Activated T-helper 2 cell treated with anti-CD3 and anti-CD28 coated beads, Interferon-gamma antibody, Interleukin-2, Interleukin-4, amounts not matched to agents 10 μg/mL and 5 μg/mL and 100 μg/mL, durations not matched to agents 14 hours and 24 hours and 36 hours (primary cell): ENCODE results near the gene TMEM231. TPM values are rescaled to one million over a fixed set of nuclear protein-coding genes. Genes with fewer than 3 reads are reported as not detected.
"Not testable (repeated sequence)": the region's sequence is repeated elsewhere in the genome, so short reads cannot be mapped to it uniquely, and the experiment has no call there.

ENCODE experiments used
- DNase-seq: peaks from one replicate; pipeline ENCODE4 v3.0.0; 2021; ENCODE audit warnings: low spot score
- H3K27ac Mint-ChIP-seq: one replicate; pipeline ENCODE4 v1.8.0; 2021; ENCODE audit warnings: mixed read lengths
- H3K27me3 Mint-ChIP-seq: one replicate; pipeline ENCODE4 v1.8.0; 2021; ENCODE audit warnings: low read depth, mixed read lengths
- H3K36me3 Mint-ChIP-seq: one replicate; pipeline ENCODE4 v1.8.0; 2021; ENCODE audit warnings: low read depth, mixed read lengths
- H3K4me1 Mint-ChIP-seq: one replicate; pipeline ENCODE4 v1.8.0; 2021; ENCODE audit warnings: low read depth, mixed read lengths
- H3K4me3 Mint-ChIP-seq: one replicate; pipeline ENCODE4 v1.8.0; 2021; ENCODE audit warnings: low read depth, mild to moderate bottlenecking, moderate library complexity, mixed read lengths
- H3K9me3 Mint-ChIP-seq: one replicate; pipeline ENCODE4 v1.8.0; 2021; ENCODE audit warnings: mixed read lengths
- intact Hi-C: fragments of 100-400 bp; cut with micrococcal nuclease; formaldehyde crosslinking; loops from one replicate; pipeline ENCODE4 v1.15.1; 2023
- total RNA-seq: library from RNA; stranded (reverse); gene quantifications from 2 replicates; pipeline ENCODE4 v1.2.3, GENCODE V29; 2022

TMEM231 gene
- total RNA-seq = 2.7 and 3.4 TPM in 2 replicates

- intact Hi-C loops = loop anchor here (1.0 to 2.0 kb wide), 3 partner anchors 10 to 67 kb away; partner anchors contain the start of genes ADAT1 and GABARAPL2
- peak within 1 kb of the TSS; percentile 86 for H3K27ac Mint-ChIP-seq
- H3K4me3 Mint-ChIP-seq = peak within 1 kb of the TSS; percentile 90
- no peaks in the 10 kb centered on the region for H3K9me3 Mint-ChIP-seq
- H3K4me1 Mint-ChIP-seq = peaks cover 7% of the 10 kb centered on the region
- DNase-seq = peak; percentile 94
- H3K36me3 Mint-ChIP-seq = no peaks in the 10 kb centered on the region
- H3K27me3 Mint-ChIP-seq = peaks cover 26% of the 10 kb centered on the region
Measured at GRCh38 chr16:75555707-75556430, at the start of gene TMEM231. Gene TMEM231 (minus strand): TSS chr16:75556252. CDS start chr16:75556209, 43 bp downstream.

DNA sequence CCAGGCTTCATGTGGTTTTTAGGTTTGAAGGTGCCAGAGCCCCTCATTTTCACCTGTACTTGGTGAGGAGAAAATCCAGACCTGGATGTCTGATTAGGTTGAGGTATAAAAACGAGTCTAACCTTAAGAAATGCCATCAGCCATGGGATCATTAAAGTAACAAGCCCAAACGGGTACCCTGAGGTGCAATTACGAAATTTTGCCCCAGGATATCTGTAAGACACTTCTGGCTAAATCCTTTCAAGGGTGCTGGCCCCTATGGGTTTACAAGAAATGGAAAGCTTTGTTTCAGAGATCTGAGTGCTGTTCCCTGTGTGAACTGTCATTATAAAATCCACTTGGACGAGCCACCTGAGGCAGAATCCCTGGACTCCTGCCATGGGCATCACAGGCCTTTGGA lies 47.2 kb upstream of the TMEM231 start:
- peaks cover 68% of the 10 kb centered on the region for H3K36me3 Mint-ChIP-seq

DNA sequence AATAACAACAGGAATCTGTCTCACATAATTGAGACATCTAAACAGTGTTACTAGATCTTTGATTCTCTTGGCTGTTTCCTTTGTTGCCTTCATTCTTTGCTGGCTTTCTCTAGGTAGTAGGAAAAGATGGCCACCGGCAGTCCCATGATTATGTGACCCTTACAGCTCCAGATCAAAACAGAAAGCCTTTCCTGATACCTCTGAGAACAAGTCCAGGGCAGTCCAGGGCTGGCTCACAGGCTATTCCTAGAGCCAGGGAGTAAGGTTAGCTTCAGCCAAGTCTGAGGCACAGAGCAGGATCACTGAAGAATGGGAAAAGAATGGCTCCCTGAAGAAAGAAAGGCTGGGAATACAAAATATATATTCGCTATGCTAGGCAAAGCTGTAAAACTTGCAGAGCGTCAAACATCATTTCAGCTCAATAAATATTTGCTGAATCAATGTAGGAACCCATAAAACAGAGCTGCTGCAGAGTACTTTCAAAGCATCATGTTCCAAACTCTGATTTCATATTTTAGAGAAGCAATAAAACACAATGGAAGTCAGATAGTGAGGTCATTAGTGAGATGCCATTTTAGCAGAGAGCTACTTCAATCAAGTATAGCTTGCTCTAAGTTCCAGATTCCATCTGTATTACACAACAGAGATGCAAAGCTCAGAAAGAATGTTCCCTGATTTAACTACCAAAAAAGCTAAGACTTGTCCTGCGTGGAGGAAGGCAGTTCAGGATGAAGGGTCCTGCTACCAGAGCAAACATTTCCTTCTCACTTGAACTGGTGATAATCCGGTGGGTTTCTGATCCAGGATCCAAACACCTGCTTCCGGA lies 43.6 kb upstream of the TMEM231 start:
- peaks cover 63% of the 10 kb centered on the region for H3K36me3 Mint-ChIP-seq
- H3K4me3 Mint-ChIP-seq = no peak overlapping the region
- no peak overlapping the region for H3K27ac Mint-ChIP-seq
- intact Hi-C loops = no loop called here
- peaks cover 4% of the 10 kb centered on the region for H3K4me1 Mint-ChIP-seq
- H3K9me3 Mint-ChIP-seq = peaks cover 20% of the 10 kb centered on the region
- DNase-seq = no peak
- no peaks in the 10 kb centered on the region for H3K27me3 Mint-ChIP-seq

More for the DNA sequence above, 47.2 kb upstream of the TMEM231 start:
- no peaks in the 10 kb centered on the region for H3K27me3 Mint-ChIP-seq
- H3K27ac Mint-ChIP-seq = no peak overlapping the region
- H3K4me1 Mint-ChIP-seq = peaks cover 2% of the 10 kb centered on the region
- peaks cover 14% of the 10 kb centered on the region for H3K9me3 Mint-ChIP-seq
- intact Hi-C loops = no loop called here
- no peak for DNase-seq
- H3K4me3 Mint-ChIP-seq = no peak overlapping the region

GRCh38 chr16:75593825-75594820 lies 38.1 kb upstream of the TMEM231 start:
- H3K27ac Mint-ChIP-seq = peak overlapping the region; percentile 32
- intact Hi-C loops = no loop called here
- no peak for DNase-seq
- H3K36me3 Mint-ChIP-seq = peaks cover 22% of the 10 kb centered on the region
- no peaks in the 10 kb centered on the region for H3K27me3 Mint-ChIP-seq
- H3K4me1 Mint-ChIP-seq = peaks cover 8% of the 10 kb centered on the region
- H3K4me3 Mint-ChIP-seq = no peak overlapping the region
- H3K9me3 Mint-ChIP-seq = peaks cover 7% of the 10 kb centered on the region

DNA sequence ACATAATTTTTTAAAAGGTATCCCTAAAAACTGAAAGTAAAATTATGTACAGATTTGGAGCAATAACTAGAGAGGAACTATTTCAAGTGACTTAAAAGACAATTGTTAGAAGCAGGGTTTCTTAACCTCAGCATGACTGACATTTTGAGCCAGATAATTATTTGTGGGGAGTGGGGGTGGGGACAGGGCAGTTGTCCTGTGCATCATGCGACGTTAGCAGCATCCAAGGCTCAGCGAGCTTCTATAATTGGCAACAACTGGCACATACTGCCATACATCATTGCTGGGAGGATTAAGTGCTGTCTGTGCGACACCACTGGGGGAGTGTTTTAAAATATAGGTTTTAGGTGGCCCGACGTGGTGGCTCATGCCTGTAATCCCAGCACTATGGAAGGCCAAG lies 37.3 kb upstream of the TMEM231 start:
- peaks cover 8% of the 10 kb centered on the region for H3K4me1 Mint-ChIP-seq
- peaks cover 7% of the 10 kb centered on the region for H3K9me3 Mint-ChIP-seq
- H3K4me3 Mint-ChIP-seq = no peak overlapping the region
- no peak for DNase-seq
- H3K27me3 Mint-ChIP-seq = no peaks in the 10 kb centered on the region
- peaks cover 21% of the 10 kb centered on the region for H3K36me3 Mint-ChIP-seq
- intact Hi-C loops = no loop called here
- no peak overlapping the region for H3K27ac Mint-ChIP-seq

DNA sequence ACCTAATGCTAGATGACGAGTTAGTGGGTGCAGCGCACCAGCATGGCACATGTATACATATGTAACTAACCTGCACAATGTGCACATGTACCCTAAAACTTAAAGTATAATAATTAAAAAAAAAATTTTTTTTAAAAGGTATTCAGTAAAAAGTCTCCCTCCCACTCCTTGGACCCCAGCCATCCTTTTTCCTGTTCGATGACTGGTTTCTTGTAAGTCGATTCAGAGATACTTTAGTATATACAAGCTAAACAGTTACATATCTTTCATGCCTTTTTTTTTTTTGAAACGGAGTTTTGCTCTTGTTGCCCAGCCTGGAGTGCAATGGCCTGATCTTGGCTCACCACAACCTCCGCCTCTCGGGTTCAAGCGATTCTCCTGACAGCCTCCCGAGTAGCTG lies 35.9 kb upstream of the TMEM231 start:
- H3K27me3 Mint-ChIP-seq, H3K4me1 Mint-ChIP-seq, H3K4me3 Mint-ChIP-seq, H3K27ac Mint-ChIP-seq, intact Hi-C loops, DNase-seq, H3K9me3 Mint-ChIP-seq: not testable (repeated sequence)
- peaks cover 10% of the 10 kb centered on the region for H3K36me3 Mint-ChIP-seq

DNA sequence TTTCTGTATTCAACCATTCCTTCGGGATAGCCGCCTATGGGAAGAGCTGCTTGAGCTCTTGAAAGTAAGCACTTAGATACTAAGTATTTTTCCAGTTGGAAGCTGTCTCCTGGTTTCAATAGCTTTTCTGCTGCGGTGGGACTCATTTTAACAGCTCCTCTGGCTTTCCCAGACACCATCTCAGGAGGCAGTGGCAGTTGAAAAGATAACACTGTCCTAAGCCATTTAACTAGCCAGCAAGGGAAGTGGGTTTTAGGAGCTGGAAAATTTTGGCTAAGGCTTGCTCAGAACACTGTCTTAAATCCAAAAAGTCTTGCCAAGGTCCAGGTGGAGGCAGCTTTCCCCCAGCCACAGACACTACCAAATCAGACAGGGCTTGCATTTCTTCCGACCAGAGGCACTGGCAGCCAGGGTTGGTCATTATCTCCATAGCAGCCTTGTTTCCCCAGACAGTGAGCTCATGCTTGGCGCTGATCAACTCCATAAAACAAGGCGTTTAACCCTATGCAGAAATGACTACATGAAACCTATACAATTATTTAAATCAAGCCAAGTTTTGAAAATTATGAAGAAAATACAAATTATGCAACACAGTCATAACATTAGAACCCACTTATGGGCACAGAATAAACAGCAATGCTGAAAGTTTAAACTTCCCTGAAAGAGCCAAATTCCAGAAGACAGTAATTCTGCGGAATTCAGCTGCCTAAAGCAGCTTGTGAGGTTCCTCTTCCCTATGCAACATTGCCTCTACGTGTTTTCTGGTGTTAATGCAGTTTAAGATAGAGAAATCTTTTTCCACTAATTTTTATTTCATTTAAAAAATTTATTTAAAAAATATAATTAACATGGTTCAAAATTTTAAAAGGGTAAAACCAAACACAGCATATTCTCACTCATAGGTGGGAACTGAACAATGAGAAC lies 35.1 kb upstream of the TMEM231 start:
- Mint-ChIP-seq H3K9me3 (no peaks in the 10 kb centered on the region), H3K27ac (no peak overlapping the region), H3K27me3 (no peaks in the 10 kb centered on the region), H3K4me3 (no peak overlapping the region), H3K4me1 (peaks cover 8% of the 10 kb centered on the region), H3K36me3 (peaks cover 7% of the 10 kb centered on the region)
- intact Hi-C loops = no loop called here
- no peak for DNase-seq

DNA sequence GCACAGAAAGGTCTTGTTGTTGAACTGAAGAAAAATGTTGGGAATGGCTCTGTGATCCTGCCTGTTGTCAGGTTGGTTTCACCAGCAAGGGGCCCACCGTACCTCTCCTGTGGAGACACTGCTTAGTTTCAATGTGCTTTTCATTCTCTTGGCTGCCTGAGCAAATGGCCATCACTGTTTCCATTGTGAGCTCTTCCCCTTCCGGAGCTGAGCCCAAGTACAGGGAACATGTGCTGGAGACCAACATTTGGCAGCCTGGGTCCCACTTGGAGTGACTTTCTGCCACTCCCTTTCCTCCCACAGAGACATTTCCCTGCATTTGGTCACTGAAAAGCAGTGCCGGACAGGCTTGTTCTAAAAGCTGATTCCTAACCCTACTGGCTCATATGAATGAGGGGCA lies 33.3 kb upstream of the TMEM231 start:
- Mint-ChIP-seq H3K27me3 (no peaks in the 10 kb centered on the region), H3K4me3 (no peak overlapping the region), H3K9me3 (no peaks in the 10 kb centered on the region), H3K36me3 (peaks cover 1% of the 10 kb centered on the region), H3K4me1 (peaks cover 2% of the 10 kb centered on the region), H3K27ac (no peak overlapping the region)
- intact Hi-C loops = no loop called here
- DNase-seq = no peak

DNA sequence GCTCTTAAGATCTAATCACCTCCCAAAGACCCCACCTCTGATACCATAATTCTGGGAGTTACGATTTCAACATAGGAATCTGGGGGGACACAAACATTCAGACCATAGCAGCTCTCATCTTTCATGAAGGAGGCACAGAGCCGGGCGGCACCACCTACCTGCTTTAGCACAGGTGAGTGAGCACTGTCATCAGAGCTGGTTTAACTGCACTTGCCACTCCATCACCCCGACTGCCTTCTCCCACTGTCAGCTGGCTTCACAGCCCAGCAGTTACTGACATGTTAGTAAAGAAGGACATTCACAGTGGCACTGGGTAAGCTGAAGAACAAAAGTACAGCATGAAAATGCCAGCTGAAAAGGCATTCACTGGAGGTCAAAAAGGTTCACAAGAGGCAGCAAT lies 32.7 kb upstream of the TMEM231 start:
- no peaks in the 10 kb centered on the region for H3K36me3 Mint-ChIP-seq
- H3K9me3 Mint-ChIP-seq = no peaks in the 10 kb centered on the region
- intact Hi-C loops = no loop called here
- H3K4me1 Mint-ChIP-seq = no peaks in the 10 kb centered on the region
- H3K27ac Mint-ChIP-seq = no peak overlapping the region
- no peaks in the 10 kb centered on the region for H3K27me3 Mint-ChIP-seq
- no peak for DNase-seq
- H3K4me3 Mint-ChIP-seq = no peak overlapping the region

DNA sequence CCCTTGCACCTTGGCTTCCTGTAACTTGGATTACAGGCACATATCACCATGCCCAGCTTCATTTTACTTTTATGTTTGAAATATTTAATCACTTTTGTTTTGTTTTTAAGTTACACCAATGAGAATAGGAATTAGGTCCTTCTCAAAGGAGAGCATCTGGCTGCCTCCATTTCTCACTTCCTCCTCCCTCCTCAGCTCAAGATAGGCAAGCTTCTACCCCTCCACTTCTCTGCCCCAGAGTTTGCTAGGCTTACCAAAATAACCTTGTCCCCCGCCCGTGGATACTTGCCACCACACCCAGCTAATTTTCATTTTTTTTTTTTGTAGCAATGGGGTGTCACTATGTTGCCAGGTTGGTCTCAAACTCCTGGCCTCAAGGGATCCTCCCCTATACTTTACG lies 28.1 kb upstream of the TMEM231 start:
- no peak overlapping the region for H3K4me3 Mint-ChIP-seq
- H3K27me3 Mint-ChIP-seq = no peaks in the 10 kb centered on the region
- H3K27ac Mint-ChIP-seq = no peak overlapping the region
- peaks cover 3% of the 10 kb centered on the region for H3K4me1 Mint-ChIP-seq
- H3K36me3 Mint-ChIP-seq = peaks cover 8% of the 10 kb centered on the region
- no peak for DNase-seq
- intact Hi-C loops = no loop called here
- no peaks in the 10 kb centered on the region for H3K9me3 Mint-ChIP-seq

DNA sequence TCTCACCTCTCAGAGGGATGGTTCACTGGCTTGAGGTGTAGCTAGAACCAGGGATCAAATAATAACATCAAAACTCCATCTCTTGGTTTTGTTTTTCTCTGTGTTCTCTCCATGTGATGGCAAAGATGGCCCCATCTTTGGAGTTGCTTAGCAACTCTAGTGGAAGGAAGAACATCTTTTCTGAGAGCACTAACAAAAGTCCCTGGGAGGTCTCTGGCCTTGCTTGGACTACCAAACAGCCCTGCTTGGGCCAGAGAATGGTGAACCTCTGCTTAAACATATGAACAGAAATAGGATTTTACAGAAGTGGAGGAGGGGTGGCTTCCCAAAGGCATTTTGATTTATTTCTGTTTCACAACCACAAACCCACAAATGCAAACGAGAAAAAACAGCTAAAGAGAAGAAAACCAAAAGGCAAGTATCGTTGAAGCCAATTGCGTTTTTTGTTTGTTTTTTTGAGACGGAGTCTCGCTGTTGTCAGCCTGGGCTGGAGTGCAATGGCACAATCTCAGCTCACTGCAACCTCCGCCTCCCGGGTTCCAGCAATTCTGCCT lies 23.3 kb upstream of the TMEM231 start:
- no peak for DNase-seq
- intact Hi-C loops = no loop called here
- Mint-ChIP-seq H3K36me3 (peaks cover 42% of the 10 kb centered on the region), H3K27ac (no peak overlapping the region), H3K27me3 (no peaks in the 10 kb centered on the region), H3K9me3 (no peaks in the 10 kb centered on the region), H3K4me3 (no peak overlapping the region), H3K4me1 (peaks cover 11% of the 10 kb centered on the region)
